ENCODE measurements around the gene GSE1. TPM values are rescaled to one million over a fixed set of nuclear protein-coding genes. Genes with fewer than 3 reads are reported as not detected.

The GSE1 gene
- total RNA-seq, 1 donor: 23.1 TPM

DNA sequence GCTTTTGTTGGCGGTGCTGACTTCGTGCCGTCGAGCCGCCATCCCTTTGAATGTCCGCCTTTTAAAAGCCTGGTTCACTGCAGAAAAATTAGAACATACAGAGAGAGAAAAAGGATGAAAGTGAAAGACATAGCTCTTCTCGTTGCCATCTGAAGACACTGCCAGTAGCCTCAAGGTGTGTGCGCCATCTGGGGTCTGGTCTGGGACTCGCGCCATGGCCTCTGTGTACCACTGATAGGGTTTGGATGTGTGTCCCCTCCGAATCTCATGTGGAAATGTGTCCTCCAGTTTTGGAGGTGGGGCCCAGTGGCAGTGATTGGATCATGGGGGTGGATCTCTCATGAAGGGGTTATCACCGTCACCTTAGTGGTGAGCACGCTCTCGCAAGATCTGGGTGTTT is 15.5 kb downstream of the GSE1 start:
- no peak for DNase-seq (ENCODE audit: low read depth)
- H3K4me3 ChIP-seq (ENCODE audit: low read depth, low read length): no peak overlapping the region
- no peak for TF ChIP-seq CTCF (IDR thresholded peaks at IDR 0.05; ENCODE audit: insufficient read depth, low read length)

DNA sequence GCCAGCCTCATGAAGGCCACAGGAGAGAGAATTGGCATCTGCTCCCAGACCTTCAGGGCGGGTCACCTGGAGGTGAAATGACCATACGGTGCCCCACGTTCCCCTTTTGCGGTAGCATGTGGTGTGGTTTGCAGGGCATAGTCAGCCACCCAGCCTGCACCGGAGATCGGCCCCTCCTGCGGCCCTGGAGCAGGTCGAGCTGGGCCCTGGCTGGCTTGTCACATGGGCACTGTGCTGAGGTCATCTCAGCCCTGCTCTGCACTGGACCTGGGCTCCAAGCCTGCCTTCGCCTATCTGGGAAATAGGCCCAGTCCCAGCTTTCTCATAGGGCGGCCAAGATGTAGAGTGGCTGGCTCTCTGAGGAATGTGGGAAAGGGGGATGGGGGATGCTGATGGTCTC is 16.2 kb downstream of the GSE1 start:
- TF ChIP-seq CTCF (IDR thresholded peaks at IDR 0.05; ENCODE audit: insufficient read depth, low read length): no peak
- H3K4me3 ChIP-seq (ENCODE audit: low read depth, low read length): no peak overlapping the region
- no peak for DNase-seq (ENCODE audit: low read depth)

- no peak overlapping the region for H3K4me3 ChIP-seq (ENCODE audit: low read depth, low read length)
- DNase-seq (ENCODE audit: low read depth): no peak
- TF ChIP-seq CTCF (IDR thresholded peaks at IDR 0.05; ENCODE audit: insufficient read depth, low read length): no peak
Observed at GRCh38 chr16:85629853-85630252, 16.7 kb downstream of the GSE1 start.

DNA sequence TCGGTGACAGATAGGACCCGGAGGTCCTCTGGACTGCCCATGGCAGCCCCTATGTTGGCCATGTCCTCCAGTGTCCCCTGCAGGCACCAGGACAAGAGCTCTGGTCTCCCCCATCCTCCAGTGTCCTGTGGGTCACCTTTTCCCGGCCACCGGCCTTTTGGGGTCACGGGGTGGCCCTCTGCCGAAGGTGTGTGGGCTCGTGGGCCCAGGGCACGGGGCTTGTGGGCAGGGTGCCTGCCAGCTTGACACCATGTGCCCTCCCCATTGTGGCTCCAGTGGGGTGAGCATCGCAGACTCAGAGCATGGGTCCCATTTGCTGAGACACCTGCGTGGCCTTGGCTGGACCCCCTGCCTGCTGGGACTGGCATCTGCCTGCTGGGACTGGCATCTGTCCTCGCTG is 18.1 kb downstream of the GSE1 start:
- no peak for DNase-seq (ENCODE audit: low read depth)
- no peak for TF ChIP-seq CTCF (IDR thresholded peaks at IDR 0.05; ENCODE audit: insufficient read depth, low read length)
- no peak overlapping the region for H3K4me3 ChIP-seq (ENCODE audit: low read depth, low read length)

- no peak overlapping the region for H3K4me3 ChIP-seq (ENCODE audit: low read depth, low read length)
- no peak for TF ChIP-seq CTCF (IDR thresholded peaks at IDR 0.05; ENCODE audit: insufficient read depth, low read length)
- no peak for DNase-seq (ENCODE audit: low read depth)
Observed at GRCh38 chr16:85631802-85632393, 18.8 kb downstream of the GSE1 start.

GRCh38 chr16:85632709-85633437 is 19.8 kb downstream of the GSE1 start:
- TF ChIP-seq CTCF (IDR thresholded peaks at IDR 0.05; ENCODE audit: insufficient read depth, low read length): no peak
- no peak overlapping the region for H3K4me3 ChIP-seq (ENCODE audit: low read depth, low read length)
- DNase-seq (ENCODE audit: low read depth): no peak

GRCh38 chr16:85633438-85633743 is 20.3 kb downstream of the GSE1 start:
- H3K4me3 ChIP-seq (ENCODE audit: low read depth, low read length): no peak overlapping the region
- DNase-seq (ENCODE audit: low read depth): no peak
- no peak for TF ChIP-seq CTCF (IDR thresholded peaks at IDR 0.05; ENCODE audit: insufficient read depth, low read length)
